Fibroblast of lung (primary cell): ENCODE results near the gene HPGDS. TPM values are rescaled to one million over a fixed set of nuclear protein-coding genes. Genes with fewer than 3 reads are reported as not detected.

ENCODE experiments used
- DNase-seq, 2 donors: peaks; one replicate each; pipeline versions ENCODE4 v3.0.0 to v3.0.0-alpha.2; 2010; ENCODE audit warnings: low read depth in 2 of 2
- H2AFZ ChIP-seq: 2 replicates; pipeline ENCODE4 v1.5.1; 2012; ENCODE audit warnings: low read length, control low read depth, inconsistent platforms
- H3K27ac ChIP-seq: 2 replicates; pipeline ENCODE4 v1.5.1; 2011; ENCODE audit warnings: low read length, control low read depth; ENCODE audit not compliant: insufficient read depth
- H3K27me3 ChIP-seq: 2 replicates; pipeline ENCODE4 v1.5.1; 2011; ENCODE audit warnings: mild to moderate bottlenecking, low read length; ENCODE audit not compliant: control insufficient read depth, insufficient read depth
- H3K36me3 ChIP-seq: 2 replicates; pipeline ENCODE4 v1.5.1; 2011; ENCODE audit warnings: low read length; ENCODE audit not compliant: control insufficient read depth, insufficient read depth
- H3K4me1 ChIP-seq: 2 replicates; pipeline ENCODE4 v1.5.1; 2011; ENCODE audit warnings: low read length; ENCODE audit not compliant: control insufficient read depth, insufficient read depth; ENCODE audit errors: extremely low read depth
- H3K4me2 ChIP-seq: 2 replicates; pipeline ENCODE4 v1.5.1; 2011; ENCODE audit warnings: low read length, control low read depth; ENCODE audit not compliant: insufficient read depth; ENCODE audit errors: extremely low read depth
- H3K4me3 ChIP-seq, 4 experiments: fragments of 200-600 bp in 1 of 4; sonication (generic) in 1 of 4; replicated peaks in 1 of 4; 2 replicates each; pipeline ENCODE4 v1.5.1; 2011 to 2016; ENCODE audit warnings: low read length in 4 of 4, low read depth in 3 of 4, mild to moderate bottlenecking in 3 of 4, control low read depth in 2 of 4, inconsistent platforms in 1 of 4, mixed read lengths in 1 of 4; ENCODE audit not compliant: insufficient read depth in 1 of 4; ENCODE audit errors: control extremely low read depth in 1 of 4
- H3K79me2 ChIP-seq: 2 replicates; pipeline ENCODE4 v1.5.1; 2012; ENCODE audit warnings: mild to moderate bottlenecking, low read length, inconsistent platforms; ENCODE audit not compliant: control insufficient read depth, insufficient read depth
- H3K9ac ChIP-seq: 2 replicates; pipeline ENCODE4 v1.5.1; 2011; ENCODE audit warnings: mild to moderate bottlenecking, low read length, control low read depth; ENCODE audit not compliant: insufficient read depth
- H3K9me3 ChIP-seq: 2 replicates; pipeline ENCODE4 v1.5.1; 2012; ENCODE audit warnings: low read depth, low read length; ENCODE audit not compliant: control insufficient read depth, insufficient read depth
- H4K20me1 ChIP-seq: 2 replicates; pipeline ENCODE4 v1.5.1; 2011; ENCODE audit warnings: low read length; ENCODE audit not compliant: control insufficient read depth, insufficient read depth; ENCODE audit errors: extremely low read depth
- CTCF ChIP-seq, 2 donors: IDR thresholded peaks in 1 of 2; conservative IDR thresholded peaks in 1 of 2; 1 replicate in 1 of 2; 2 replicates in 1 of 2; pipeline ENCODE4 v1.5.1; 2011 to 2012; ENCODE audit warnings: low read length in 2 of 2, control low read depth in 1 of 2, inconsistent platforms in 1 of 2, low read depth in 1 of 2, mild to moderate bottlenecking in 1 of 2
- EZH2 ChIP-seq: IDR thresholded peaks from 2 replicates; pipeline ENCODE4 v1.5.1; 2012; ENCODE audit warnings: low read length, control low read depth, mild to moderate bottlenecking; ENCODE audit errors: missing control alignments
- polyA plus RNA-seq, 2 donors: library from polyadenylated mRNA; depleted of rRNA in 1 of 2; stranded (reverse) in 1 of 2; unstranded in 1 of 2; fragments of >200 nt; gene quantifications; 2 replicates each; pipeline ENCODE4 v1.2.1, GENCODE V29; 2011 to 2012; ENCODE audit warnings: missing spikeins in 1 of 2
- total RNA-seq: library from RNA; depleted of rRNA; stranded (reverse); fragments of >200 nt; gene quantifications from 2 replicates; pipeline ENCODE4 v1.2.1, GENCODE V29; 2014

Gene HPGDS
- total and polyA plus RNA-seq, 2 donors (not counting 1 experiment from before 2014, with no cell fraction given): not detected

DNA sequence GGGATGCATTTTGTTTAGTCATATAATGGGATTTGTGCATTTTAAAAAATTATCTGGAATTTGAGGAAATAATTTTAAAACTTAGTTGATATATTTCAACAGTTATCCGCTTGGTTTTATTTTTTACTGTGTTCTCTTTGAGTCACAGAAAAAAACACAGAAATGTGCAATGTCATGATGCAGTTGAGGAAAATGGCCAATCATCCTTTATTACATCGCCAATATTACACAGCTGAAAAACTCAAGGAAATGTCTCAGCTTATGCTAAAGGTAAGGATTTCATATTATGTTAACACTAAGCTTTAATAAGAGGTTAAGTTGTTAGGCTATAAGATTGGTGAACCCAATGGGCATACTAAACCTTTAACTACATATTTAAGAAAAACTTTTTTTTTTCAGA, 63.9 kb downstream of the HPGDS start:
- Histone ChIP-seq H2AFZ (no peak overlapping the region), H3K4me3 (no peak overlapping the region), H3K9ac (no peak overlapping the region), H3K9me3 (no peaks in the 10 kb centered on the region), H3K4me2 (no peak overlapping the region), H4K20me1 (no peaks in the 10 kb centered on the region), H3K4me1 (no peaks in the 10 kb centered on the region), H3K79me2 (no peaks in the 10 kb centered on the region), H3K27ac (no peak overlapping the region), H3K36me3 (peaks cover 4% of the 10 kb centered on the region), H3K27me3 (no peaks in the 10 kb centered on the region)
- no peak for TF ChIP-seq CTCF (conservative IDR thresholded peaks at IDR 0.05 in 1 of 2, IDR thresholded peaks at IDR 0.05 in 1 of 2; ENCODE audit: low read depth in 1 of 2, low read length in 2 of 2)
- TF ChIP-seq EZH2: no peak
- no peak for DNase-seq

DNA sequence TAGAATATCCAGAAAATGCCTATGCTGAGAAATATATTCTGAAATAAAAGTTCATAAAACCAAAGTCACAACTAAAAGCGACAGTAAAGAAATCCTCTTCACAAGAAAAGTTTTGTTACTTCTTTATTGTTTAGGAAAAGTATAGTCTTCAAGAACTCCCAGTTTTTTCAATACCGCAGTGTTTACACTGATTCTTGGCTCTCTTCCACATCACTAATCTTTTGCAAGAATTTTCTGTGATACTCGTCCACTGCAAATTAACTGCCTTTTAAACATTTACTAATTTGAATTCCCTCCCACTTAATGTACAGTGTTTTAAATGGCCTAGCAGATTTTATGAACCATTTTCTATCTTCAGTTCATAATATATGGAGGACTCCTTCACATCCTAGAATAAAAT, 65.1 kb downstream of the HPGDS start:
- Histone ChIP-seq H3K9ac (no peak overlapping the region), H4K20me1 (no peaks in the 10 kb centered on the region), H3K79me2 (no peaks in the 10 kb centered on the region), H3K27me3 (no peaks in the 10 kb centered on the region), H3K4me1 (no peaks in the 10 kb centered on the region), H3K4me3 (no peak overlapping the region), H3K4me2 (no peak overlapping the region), H3K36me3 (peaks cover 4% of the 10 kb centered on the region), H3K9me3 (no peaks in the 10 kb centered on the region), H2AFZ (no peak overlapping the region), H3K27ac (no peak overlapping the region)
- peak in 1 of 2 donors; percentile 75 for DNase-seq
- no peak for TF ChIP-seq EZH2
- no peak for TF ChIP-seq CTCF (conservative IDR thresholded peaks at IDR 0.05 in 1 of 2, IDR thresholded peaks at IDR 0.05 in 1 of 2; ENCODE audit: low read depth in 1 of 2, low read length in 2 of 2)

GRCh38 chr4:94276204-94276603, 66.4 kb downstream of the HPGDS start:
- DNase-seq: peak in 1 of 2 donors; percentile 12
- no peak overlapping the region for H3K4me3 ChIP-seq
- no peaks in the 10 kb centered on the region for H3K27me3 ChIP-seq
- no peaks in the 10 kb centered on the region for H3K79me2 ChIP-seq
- peaks cover 4% of the 10 kb centered on the region for H3K36me3 ChIP-seq
- no peaks in the 10 kb centered on the region for H3K9me3 ChIP-seq
- TF ChIP-seq EZH2 (no peak), CTCF (conservative IDR thresholded peaks at IDR 0.05 in 1 of 2, IDR thresholded peaks at IDR 0.05 in 1 of 2; ENCODE audit: low read depth in 1 of 2, low read length in 2 of 2) (no peak)
- H3K4me2 ChIP-seq: no peak overlapping the region
- H3K9ac ChIP-seq: no peak overlapping the region
- no peak overlapping the region for H3K27ac ChIP-seq
- H4K20me1 ChIP-seq: no peaks in the 10 kb centered on the region
- no peaks in the 10 kb centered on the region for H3K4me1 ChIP-seq
- no peak overlapping the region for H2AFZ ChIP-seq
